ENCODE data around the gene ARF6. TPM values are rescaled to one million over a fixed set of nuclear protein-coding genes. Genes with fewer than 3 reads are reported as not detected.

ARF6 gene
- total RNA-seq, 1 experiment from 2014 or later: 49.2 TPM

GRCh38 chr14:49896966-49897365, 4.1 kb downstream of the ARF6 start:
- no CpG with 5 or more reads among the region's 5 CpGs for WGBS (ENCODE audit: extremely low coverage, insufficient read length, low lambda C conversion rate)
- no peak overlapping the region for H2AFZ ChIP-seq (ENCODE audit: low read length)
- no peak overlapping the region for H3K23ac ChIP-seq (ENCODE audit: insufficient read length, low read depth, low read length)
- Mint-ChIP-seq H3K27ac (no peak overlapping the region), H3K9me3 (peaks cover 0 to 2% of the 10 kb centered on the region in 2 experiments; a peak in 2 of 5 replicates), H3K4me1 (peaks cover 32 to 33% of the 10 kb centered on the region in 2 experiments), H3K27me3 (ENCODE audit: low read depth) (no peaks in the 10 kb centered on the region), H3K36me3 (ENCODE audit: insufficient read depth in 1 of 3, low read depth in 3 of 3) (peaks cover 18 to 27% (median 21%) of the 10 kb centered on the region in 3 experiments), H3K4me3 (no peak overlapping the region)
- 0 out of 3 replicates have a peak, but pooled peaks have one; percentile 15 for TF ChIP-seq CTCF (conservative IDR thresholded peaks at IDR 0.05)
- no peaks in the 10 kb centered on the region for H3K4me1 ChIP-seq (ENCODE audit: insufficient read depth, low read length)
- H2BK5ac ChIP-seq (ENCODE audit: insufficient read length, low read length): no peak overlapping the region
- H3K56ac ChIP-seq (ENCODE audit: insufficient read length, low read depth, low read length): no peak overlapping the region
- peaks cover 9% of the 10 kb centered on the region for H3K23me2 ChIP-seq (ENCODE audit: insufficient read length, low read depth, low read length, poor library complexity, severe bottlenecking)
- H3K27me3 ChIP-seq (ENCODE audit: insufficient read depth, low read length): no peaks in the 10 kb centered on the region
- H4K8ac ChIP-seq (replicated peaks; ENCODE audit: insufficient read length, low read depth, low read length): no peak overlapping the region
- H3K9ac ChIP-seq (ENCODE audit: extremely low read depth, insufficient read length, low read length): no peak overlapping the region
- H3K4ac ChIP-seq (ENCODE audit: low read depth, low read length): no peak overlapping the region
- H2BK20ac ChIP-seq (ENCODE audit: low read depth, low read length, poor library complexity, severe bottlenecking): no peak overlapping the region
- H4K20me1 ChIP-seq (ENCODE audit: control insufficient read depth, insufficient read depth, insufficient read length): no peaks in the 10 kb centered on the region
- no peak overlapping the region for H4K5ac ChIP-seq (ENCODE audit: insufficient read length, low read depth, low read length)
- H3K18ac ChIP-seq (ENCODE audit: insufficient read length, low read depth, low read length): no peak overlapping the region
- H3K14ac ChIP-seq (ENCODE audit: insufficient read depth, low read length): no peak overlapping the region
- DNase-seq: no peak
- no peak overlapping the region for H4K91ac ChIP-seq (ENCODE audit: insufficient read length, low read depth, low read length)
- H2BK120ac ChIP-seq (ENCODE audit: low read depth, low read length, poor library complexity, severe bottlenecking): no peak overlapping the region
- H3K79me1 ChIP-seq (ENCODE audit: insufficient read depth, low read depth, low read length, poor library complexity, severe bottlenecking): no peaks in the 10 kb centered on the region
- H2BK15ac ChIP-seq (ENCODE audit: low read depth, low read length): no peak overlapping the region
- H3K9me3 ChIP-seq (ENCODE audit: control insufficient read depth, low read depth, low read length): no peaks in the 10 kb centered on the region
- no peak overlapping the region for H2BK12ac ChIP-seq (ENCODE audit: insufficient read length, low read depth, low read length)
- H3K79me2 ChIP-seq (ENCODE audit: insufficient read depth, low read length): peaks cover 20% of the 10 kb centered on the region; the same call in 1 of the 2 replicates
- no peak overlapping the region for H2AK5ac ChIP-seq (ENCODE audit: insufficient read length, low read length)
- H3T11ph ChIP-seq (ENCODE audit: low read length): no peak overlapping the region
- H3K27ac ChIP-seq (ENCODE audit: insufficient read length, low read depth, low read length): no peak overlapping the region
- H3K4me2 ChIP-seq (ENCODE audit: insufficient read depth, insufficient read length, low read length): no peak overlapping the region
